WI38 (cell line): ENCODE results near the gene RABAC1.

ENCODE experiments used
- H3K4me3 ChIP-seq: 2 replicates; pipeline ENCODE4 v1.5.1; 2011; ENCODE audit warnings: low read depth, mild to moderate bottlenecking, control low read depth, low read length
- TF ChIP-seq, protein P1 (sequence below): IDR thresholded peaks from 2 replicates; pipeline ENCODE4 v1.5.1; 2012; ENCODE audit warnings: low read depth, mild to moderate bottlenecking, control low read depth, low read length

The RABAC1 gene

DNA sequence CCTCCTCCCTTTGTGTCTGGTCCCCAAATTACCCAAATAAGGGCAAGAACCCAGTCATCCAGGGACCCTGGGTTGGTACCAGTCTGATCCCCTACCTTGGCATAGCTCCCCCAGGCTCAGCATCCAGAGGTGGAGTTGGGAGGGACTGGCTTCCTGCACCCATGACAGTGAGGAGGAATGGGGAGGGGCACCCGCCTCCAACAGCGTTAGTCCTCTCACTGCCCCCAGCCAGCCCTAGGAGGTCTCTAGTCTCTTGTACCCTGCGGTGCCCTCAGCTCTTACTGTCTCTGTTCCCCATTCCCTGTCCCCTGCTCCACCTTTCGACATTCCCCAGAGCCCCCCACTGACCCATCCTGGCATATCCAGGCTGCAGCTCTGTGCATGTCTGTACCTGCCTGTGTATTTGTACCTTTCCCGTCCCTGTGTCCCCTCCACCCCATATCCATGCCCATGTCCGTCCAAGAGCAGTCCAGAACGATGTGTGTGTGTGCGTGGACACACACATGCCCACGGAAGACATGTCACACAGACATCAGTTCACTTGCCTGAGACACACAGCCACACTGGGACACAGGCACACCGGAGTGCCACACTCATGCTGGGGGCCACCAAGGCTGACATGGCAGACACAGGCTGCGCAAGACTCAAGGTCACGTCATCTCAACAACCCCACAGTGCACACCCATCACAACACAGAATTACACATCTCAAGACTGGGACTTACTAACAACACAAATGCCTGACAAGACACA, 48.7 kb downstream of the RABAC1 start:
- TF ChIP-seq, protein P1, sequence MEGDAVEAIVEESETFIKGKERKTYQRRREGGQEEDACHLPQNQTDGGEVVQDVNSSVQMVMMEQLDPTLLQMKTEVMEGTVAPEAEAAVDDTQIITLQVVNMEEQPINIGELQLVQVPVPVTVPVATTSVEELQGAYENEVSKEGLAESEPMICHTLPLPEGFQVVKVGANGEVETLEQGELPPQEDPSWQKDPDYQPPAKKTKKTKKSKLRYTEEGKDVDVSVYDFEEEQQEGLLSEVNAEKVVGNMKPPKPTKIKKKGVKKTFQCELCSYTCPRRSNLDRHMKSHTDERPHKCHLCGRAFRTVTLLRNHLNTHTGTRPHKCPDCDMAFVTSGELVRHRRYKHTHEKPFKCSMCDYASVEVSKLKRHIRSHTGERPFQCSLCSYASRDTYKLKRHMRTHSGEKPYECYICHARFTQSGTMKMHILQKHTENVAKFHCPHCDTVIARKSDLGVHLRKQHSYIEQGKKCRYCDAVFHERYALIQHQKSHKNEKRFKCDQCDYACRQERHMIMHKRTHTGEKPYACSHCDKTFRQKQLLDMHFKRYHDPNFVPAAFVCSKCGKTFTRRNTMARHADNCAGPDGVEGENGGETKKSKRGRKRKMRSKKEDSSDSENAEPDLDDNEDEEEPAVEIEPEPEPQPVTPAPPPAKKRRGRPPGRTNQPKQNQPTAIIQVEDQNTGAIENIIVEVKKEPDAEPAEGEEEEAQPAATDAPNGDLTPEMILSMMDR, result no peak
- no peak overlapping the region for H3K4me3 ChIP-seq

- no peak overlapping the region for H3K4me3 ChIP-seq
- TF ChIP-seq, protein P1, result no peak
Measured at GRCh38 chr19:41909706-41910105, 49.4 kb downstream of the RABAC1 start.

- no peak overlapping the region for H3K4me3 ChIP-seq
- TF ChIP-seq, protein P1, result no peak
Measured at GRCh38 chr19:41908724-41909464, 50.2 kb downstream of the RABAC1 start.

DNA sequence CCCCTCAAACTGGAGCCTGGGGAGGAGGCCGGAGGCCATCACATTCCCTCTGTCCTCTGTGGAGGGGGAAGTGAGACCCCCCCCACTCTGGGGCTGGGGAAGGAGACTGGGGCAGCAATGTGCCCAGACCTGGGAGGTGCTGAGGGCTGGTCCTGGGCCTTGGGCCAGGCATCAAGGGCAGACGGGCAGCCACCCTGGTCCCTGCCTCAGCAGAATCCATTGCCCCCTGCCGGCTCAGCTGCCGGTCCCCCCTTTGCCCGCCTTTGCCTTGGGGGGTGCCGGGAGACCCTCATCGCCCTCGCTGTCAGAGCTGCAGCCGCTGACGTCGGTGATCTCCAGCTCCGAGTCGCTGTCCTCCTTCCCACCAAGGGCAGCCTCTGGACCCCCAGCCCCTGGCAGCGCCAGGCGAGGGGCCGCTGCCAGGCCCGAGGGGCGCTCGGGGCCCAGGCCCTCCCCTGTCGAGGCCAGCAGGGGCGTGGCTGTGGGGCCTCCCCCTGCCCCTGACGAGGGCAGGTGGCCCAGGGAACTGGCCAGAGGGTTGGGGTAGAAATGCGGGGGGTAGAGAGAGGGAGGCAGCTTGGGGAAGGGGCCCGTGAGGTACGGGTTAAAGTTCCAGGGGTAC, 51.0 kb downstream of the RABAC1 start:
- TF ChIP-seq, protein P1, result no peak
- no peak overlapping the region for H3K4me3 ChIP-seq

DNA sequence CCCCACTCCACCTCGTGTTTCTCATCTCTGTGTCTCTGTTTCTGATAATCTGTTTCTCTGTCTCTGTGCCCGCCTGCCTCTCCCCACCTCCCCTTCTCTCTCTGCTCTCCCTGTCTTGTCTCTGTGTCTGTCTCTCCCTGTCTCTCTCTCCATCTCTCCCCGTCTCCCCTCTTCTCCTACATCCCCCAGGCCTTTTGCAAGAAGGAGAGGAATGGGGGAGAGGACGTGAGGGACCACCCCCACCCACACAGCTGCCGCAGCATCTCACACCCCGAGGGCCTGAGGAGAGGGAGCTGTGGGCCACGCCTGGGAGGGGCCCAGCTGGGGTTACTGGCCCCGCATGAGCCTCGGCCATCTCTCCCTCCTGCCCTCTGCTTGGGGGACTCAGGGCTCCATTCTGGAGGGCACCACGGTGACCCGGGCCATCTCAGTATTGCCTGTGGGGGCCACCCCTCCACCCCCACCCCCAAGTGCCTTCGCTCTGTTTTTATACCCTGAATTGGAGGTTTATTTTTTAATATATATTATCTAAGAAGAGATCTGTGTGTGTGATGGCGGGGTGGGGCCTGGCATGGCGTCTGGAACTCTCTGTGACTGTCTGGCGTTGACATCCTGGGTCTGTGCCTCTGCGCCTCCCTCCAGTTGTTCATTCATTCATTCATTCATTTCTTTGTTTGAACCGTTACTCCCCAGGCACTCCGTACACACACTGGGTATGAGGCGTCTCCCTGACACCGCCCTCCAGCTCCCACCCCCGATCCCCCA, 52.0 kb downstream of the RABAC1 start:
- TF ChIP-seq, protein P1, result no peak
- no peak overlapping the region for H3K4me3 ChIP-seq
